GM19043 (cell line): ENCODE measurements around the gene GSX1.
"Not testable (repeated sequence)": the region's sequence is repeated elsewhere in the genome, so short reads cannot be mapped to it uniquely, and the experiment has no call there.

Source experiments
- ATAC-seq: cut with Tn5 transposase; IDR thresholded peaks from one replicate; pipeline ENCODE4 v1.9.1; 2021; ENCODE audit warnings: low read depth; ENCODE audit not compliant: unreplicated experiment

GSX1 gene

DNA sequence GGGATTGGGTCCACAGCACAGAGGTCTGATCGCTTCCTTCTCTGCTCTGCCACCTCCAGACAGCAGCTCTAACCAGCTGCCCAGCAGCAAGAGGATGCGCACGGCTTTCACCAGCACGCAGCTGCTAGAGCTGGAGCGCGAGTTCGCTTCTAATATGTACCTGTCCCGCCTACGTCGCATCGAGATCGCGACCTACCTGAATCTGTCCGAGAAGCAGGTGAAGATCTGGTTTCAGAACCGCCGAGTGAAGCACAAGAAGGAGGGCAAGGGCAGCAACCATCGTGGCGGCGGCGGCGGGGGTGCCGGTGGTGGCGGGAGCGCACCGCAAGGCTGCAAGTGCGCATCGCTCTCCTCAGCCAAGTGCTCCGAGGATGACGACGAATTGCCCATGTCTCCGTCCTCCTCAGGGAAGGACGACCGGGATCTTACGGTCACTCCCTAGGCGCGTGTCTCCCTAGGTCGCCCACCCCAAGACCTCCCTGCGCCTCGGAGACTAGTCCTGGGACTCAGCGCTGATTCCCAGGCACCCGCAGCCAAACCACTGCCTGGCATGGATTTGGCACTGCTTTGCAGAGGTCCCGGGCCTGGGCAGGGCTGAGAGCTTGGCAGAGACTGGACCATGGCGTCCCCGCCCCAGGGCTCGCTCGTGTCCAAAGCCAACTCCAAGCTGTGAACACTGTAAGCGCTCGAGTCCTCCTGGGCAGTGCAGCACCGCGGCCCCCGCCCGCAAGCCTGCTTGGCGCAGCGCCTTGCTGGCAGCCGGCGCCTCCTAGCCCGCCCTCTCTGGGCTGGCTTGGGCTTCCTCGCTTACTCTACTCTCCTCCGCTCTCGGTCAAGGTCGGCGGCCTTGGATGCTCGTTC, 1.5 kb downstream of the GSX1 start:
- no peak for ATAC-seq

DNA sequence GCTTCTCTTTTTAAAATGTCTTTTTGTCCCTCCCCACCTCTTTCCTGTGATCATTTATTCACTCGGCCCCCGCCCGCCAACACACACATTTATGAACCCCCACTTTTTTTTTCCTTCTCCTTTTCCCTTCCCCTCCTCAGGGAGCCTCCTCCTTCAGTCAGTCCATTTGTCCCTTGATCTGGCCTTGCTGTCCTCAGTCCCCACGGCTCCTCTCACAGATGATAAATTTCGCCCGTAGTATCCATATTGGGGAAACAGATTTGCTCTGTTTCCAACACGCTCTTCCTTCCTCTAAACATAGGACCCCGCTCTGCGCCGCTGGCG, 2.0 kb downstream of the GSX1 start:
- no peak for ATAC-seq

DNA sequence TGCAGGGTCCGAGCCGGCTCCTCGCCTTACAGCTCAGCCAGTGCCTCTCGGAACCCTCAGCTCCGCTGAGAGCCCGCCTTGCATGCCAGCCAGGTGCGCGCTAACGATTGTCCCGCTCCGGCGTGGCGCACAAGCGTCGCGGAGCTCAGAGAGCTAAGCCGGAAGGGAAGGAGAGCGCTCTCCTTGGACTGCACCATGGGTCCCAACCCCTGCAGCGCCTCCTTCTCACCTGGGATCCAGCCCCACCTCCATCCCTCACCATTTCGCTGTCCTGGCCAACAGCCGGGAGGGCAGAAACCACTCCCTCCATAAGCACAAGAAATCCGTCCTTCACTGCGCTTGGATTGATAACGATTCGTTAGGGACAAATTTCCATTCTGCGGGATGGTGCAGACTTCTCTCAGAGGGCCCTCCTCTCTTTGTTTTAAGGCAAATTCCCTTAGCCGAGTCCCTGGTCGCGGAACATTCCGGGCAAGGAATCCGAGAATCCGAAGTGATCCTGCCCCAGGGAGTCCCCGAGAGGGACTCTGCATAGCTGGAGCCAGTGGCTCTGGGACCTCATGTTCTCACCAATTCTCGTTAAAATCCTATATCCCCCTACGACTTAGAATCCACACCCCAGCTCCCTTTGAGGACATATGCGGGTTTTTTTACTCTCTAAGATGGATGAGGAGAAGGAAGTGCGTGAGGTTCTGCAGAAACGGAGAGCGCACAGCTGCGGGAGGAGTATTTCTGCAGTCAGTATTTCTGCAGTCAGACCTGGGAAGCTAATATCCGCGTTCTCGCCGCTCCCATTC, 2.8 kb downstream of the GSX1 start:
- no peak for ATAC-seq

DNA sequence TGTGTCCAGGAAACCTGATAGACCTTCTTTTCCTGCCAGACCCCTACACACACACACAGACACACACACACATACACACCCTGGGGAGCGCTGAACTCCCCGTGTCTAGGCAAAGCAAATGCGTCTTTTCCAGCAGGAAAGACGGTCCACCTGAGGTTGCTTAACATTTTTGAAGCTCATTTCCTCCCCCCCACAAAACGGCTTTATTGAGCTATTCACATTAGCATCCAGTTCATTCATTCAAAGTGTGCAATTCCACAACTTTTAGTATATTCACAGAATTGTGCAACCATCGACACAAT, 3.4 kb downstream of the GSX1 start:
- ATAC-seq: no peak

DNA sequence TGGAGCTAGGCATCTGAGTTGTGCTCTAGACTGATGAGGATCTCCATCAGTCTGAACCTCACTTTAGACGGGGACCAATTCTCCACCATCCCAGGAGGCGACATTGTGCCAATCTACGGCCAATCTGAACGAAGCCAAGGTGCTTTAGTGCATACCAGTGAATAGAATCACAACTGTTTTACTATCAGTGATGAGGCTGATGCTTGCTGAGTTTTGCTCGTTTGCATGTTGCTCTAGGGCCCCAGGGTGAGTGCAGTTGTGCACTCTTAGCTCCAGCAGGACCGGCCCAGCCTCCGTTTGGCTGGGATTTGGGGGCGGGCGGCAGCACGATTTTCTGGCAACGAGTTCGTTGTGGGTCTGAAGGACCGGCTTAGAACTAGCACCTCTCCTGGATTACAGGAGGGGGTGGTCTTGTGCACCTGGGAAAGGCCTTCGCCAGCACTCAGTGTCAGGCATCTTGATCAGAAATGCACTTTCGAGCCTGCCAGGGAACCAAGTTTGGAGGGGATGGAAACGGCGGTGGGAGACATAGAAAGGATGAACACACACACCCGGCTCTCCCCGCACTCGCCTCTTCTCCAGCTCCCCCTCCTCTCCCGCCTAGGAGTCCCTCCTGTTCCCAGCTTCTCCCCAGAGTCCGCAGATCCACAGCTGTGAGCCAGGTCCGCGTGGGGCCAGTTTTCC, 4.4 kb downstream of the GSX1 start:
- ATAC-seq: no peak

DNA sequence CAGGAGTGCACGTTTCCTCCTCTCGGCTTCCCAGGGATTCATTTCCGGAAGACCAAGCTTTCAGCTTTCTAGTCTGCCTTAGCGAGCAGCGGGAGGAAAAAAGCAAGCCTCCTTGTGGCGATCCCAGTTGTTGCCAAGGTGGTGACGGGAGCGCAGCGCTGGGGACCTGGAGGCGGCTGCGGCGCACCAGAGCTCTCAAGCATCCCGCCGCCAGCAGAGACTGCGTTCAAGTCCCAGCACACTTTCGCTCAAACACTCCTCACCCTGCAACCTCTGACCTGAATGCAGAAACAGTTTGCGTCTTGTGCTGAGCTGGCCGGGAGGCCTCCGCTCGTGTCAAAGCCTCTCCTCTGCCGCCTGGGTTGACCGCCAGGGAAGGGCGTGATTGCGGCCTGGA, 4.9 kb downstream of the GSX1 start:
- no peak for ATAC-seq

DNA sequence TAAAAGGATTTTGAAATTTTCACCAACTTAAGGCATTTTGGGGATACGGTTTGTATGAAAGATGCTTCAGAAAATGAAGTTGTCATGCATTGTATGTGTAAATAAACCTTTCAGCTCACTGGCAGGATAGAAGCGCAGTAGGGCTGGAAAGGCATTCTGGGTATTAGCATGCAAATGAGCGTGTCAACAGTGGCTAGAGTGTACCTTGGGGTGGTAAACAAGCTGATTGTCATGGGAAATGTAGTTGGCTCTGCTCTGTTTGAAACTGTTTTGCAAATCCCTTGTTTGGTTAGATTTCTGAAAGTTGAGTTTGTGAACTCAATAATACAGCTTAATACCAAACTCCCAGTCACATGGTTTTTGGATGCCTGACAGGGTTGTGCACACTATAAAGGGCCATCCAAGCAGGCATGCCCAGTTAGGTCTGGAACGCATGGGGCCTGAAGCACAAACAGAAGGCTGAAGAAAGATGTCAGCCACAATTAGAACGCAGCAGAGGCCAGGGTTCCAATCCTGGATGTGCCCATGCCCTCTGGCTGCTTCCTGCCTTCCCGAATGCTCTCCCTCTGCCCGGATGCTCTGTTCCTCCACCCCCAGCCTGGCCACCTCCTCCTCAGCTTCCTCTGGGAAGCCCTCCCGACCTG, 14.6 kb downstream of the GSX1 start:
- ATAC-seq: no peak

DNA sequence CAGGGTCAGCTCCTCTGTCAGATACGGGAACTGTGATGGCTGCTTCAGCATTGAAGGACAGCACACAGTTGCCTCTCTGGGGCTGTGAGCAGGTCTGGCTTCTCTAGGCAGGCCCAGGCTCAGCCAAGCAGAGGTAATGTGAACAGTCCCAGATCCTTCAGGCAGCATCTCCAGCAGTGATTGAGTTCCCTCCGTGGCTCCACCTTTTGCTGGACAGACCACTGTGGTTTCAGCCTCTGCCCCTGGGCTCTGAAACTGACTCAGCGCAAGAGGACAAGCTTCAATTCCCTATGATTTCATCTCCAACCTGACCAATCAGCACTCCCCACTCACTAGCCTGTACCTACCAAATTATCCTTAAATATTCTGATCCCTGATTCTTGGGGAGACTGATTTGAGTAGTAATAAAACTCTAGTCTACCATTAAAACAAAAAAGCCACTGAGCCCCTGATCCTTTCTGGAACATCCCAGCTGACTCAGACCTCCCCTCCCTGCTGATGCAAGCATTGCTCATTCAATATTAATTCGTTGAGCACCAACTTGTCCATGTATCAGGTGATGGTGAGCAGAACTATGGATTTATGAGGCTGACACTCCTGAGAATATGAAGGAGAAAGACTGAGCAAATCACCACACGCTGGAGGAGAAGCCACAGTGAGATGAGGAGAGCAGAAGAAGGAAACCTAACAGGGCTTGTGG, 16.7 kb downstream of the GSX1 start:
- no peak for ATAC-seq

DNA sequence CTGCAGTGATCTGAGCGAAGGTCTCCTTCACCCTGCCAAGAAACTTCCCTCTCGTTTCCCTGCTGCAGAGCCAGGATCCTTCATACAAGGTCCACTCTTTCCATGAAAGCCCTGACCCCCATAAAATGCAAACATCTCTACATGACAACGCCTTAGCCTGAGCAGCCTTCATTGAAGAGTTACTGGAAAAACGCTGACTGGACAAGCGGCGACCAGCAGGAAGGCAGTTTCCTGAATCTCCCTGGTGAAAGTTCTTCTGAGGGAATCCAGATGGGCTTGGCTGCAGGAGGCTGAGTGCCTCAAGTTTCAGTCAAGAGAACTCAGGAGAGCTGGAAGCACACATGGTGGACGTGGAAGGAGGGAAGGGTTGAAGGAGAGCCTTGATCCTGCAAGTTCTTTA, 17.7 kb downstream of the GSX1 start:
- no peak for ATAC-seq

DNA sequence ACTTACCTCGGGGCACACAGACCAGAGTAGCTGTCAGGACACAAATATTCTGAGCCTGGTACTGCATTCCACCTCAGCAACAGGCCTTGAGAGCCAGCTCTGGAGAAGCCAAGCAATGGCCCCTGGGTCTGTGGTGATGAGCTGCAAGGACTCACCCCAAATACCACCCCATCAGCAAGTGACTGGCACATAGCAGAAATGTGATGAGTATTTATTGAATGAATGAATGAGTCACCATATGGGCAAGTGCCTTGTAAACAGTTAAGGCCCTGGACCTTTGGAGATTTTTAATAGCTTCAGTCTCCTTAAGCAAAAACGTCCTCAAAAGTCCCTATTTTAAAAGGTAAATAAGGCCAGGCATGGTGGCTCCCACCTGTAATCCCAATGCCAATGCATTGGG, 18.2 kb downstream of the GSX1 start:
- ATAC-seq: no peak

DNA sequence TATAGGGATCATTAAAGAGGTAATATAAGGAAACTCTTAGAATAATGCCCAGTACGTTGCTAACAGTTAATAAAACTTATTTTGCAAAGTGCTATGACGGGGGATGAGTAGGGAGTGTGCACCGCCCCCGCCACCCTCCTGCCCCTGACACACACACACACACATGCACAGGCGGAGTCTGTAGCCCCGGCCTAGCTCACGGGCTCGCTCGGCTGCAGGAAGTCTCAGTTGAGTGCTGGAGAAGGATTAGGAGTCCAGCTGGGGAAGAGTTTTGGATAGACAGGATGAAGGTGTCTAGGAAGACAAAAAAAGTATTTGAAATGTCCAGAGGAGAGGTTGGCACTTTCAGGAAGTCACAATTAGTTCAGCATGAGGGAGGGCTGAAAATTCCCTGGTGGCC, 21.5 kb downstream of the GSX1 start:
- ATAC-seq: no peak

DNA sequence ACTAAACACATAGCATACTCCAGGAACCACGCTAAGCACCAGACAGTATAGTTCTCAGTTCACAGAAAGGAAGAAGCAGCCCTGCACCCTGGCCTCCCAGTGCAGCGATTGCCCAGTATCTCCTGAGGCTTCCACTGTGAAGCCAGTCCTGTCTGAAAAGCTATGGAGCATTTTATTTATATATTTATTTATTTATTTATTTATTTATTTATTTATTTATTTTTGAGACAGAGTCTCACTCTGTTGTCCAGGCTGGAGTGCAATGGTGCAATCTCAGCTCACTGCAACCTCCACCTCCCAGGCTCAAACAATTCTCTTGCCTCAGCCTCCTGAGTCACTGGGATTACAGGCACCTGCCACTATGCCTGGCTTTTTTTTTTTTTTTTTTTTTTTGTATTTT, 25.5 kb downstream of the GSX1 start:
- not testable (repeated sequence) for ATAC-seq

DNA sequence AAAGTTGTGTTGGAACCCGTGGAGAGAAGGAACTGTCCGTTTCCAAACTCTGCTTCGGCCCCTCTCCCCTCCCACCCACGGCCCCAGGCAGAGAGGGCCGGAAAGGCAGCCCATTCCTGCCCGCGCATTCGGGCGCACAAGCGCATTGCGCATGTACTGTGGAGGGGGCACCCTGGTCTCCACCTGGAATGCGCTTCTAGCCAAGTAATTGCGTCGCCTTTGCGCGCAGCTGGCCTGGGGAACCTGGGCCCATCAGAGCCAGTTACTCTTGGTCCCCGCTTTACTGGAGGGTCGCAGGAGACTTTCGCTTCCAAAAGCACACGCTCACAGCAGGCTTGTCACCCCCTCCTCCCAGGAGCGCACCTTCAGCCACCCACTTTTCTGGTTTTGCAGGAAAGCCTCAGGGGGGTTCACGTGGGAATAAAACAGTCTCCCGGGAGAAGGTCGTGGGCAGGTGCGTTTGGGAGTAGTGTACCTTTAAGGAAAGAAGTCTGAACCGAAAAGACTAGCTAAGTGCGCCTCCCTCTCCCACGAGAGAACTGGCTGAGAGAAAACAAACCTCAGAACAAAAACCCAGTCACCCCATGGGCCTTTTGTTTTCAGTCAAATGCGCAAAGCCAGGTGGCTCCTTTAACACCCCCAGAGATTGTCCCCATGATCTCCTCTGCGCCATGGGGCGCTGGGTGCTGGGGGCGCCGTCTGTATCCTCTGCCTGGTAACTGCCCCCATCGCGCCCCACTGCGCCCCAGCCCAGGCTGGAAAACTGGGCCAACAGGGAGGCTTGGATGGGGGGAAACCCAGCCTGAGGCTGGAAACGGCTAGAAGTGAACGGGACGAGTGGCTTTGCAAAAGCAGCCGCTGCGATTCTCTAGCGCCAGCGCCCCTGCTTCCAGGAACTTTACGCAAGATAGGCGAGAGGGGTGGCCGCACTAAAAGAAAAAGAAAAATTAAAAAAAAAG, 28.5 kb downstream of the GSX1 start:
- ATAC-seq: no peak

DNA sequence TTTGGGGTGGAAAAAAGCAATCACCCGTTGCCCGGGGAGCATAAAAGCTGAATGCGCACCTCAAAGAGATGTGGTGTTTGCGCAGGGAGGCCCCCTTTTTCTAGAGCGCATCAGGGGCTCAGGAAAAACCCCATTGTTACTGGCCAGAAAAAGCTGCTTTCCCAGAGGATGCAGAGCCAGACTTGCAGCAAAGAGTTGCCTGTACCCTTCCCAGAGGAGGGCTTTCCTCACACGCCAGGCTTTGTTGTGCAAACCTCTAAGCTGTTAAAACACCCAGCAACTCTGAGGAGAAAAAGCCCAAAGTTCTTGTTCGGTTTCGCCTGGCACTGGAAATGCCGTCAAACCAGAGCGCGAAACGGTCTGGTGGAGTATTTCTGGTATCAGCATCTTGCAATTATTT, 29.3 kb downstream of the GSX1 start:
- no peak for ATAC-seq

DNA sequence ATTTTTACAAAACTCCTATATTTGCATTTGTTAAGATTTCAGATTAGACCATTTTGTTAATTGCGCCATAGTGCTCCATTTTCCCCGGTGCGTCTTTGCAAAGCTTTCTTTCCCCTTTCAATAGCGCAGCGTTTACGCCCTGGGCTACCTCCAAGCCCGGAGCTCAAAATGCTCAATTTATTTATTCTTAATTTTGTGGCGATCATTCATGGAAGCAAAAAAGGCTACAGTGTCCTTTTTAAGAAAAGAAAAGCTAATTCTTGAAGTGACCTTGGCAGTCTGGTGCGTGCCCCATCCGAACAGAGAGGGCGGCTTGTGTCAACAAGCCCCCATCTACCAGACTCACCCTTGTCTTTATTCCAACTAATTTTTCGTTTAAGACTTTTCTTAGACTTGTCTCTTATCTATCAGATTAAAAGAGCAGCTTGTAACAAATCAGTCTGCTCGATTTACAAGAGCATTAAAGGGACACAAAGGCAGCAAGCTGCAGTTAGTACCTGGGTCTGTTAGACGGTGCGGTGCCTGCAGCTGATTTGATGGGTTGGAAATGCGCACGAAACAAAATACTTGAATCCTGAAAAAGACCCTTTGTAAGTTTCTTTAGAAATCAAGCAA, 30.1 kb downstream of the GSX1 start:
- no peak for ATAC-seq

DNA sequence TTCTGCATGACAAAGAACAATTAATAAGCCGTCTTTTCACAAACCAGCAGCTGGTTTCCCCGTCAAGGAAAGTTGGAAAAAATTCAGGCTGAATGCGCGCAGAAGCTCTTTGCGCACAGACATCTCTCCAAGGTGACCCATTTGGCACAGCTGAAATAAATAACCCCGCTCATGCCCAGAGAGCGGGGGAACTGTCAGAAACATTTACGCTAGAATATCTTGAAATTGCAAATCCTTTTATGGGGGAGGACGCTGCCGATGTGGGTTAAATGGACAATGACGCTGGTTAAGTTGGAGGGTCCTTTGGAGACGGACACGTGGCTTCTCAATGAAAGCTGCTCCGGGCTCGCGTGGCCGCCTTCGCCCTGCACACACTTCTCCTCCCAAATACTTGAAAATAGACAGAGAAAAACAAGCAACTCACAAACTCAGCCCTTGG, 30.6 kb downstream of the GSX1 start:
- ATAC-seq: no peak

DNA sequence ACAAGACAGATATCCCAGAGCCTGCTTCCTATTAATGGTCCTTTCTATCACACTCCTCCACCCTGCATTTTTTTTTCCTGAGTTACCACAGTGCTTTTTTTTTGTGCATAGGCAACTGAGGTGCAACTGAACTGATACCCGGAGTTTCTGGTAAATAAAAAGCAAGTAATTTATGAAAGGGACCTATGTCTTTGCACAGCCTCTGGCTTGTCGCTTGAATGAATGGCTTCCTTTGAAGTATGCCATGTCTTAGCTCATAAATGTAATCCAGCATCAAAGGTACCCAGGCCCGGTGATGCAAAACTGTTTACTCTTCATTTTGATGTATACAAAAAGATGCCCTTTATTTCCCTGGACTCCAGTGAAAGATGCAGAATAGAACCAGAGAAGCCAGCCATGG, 31.8 kb downstream of the GSX1 start:
- no peak for ATAC-seq

DNA sequence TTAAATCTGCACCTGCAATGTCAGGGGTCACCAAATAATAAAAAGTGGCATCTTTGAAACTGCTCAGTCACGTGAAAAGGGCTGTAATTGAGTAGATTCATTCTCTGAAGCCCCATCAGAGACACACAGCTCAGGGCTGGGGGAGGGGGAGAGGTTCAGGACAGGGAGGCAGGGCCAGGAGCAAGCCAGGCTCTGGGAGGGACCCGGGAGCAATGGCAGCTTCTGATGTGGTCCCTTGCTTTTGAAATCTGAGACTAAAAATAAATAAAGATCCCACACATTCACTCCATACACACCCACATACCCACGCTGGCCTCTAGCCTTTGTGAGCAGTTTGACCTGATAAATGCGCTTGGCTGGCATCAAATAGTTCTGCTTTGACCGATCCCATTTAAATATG, 32.8 kb downstream of the GSX1 start:
- ATAC-seq: no peak
